Measurements from ENCODE around the gene NRL. TPM values are rescaled to one million over a fixed set of nuclear protein-coding genes. Genes with fewer than 3 reads are reported as not detected.

NRL gene
- total and polyA plus RNA-seq, 2 experiments from 2014 or later, result 0.48 to 0.86 TPM

- Histone ChIP-seq H3K4me1 (ENCODE audit: insufficient read depth) (peaks cover 16% of the 10 kb centered on the region), H3K27me3 (replicated peaks; ENCODE audit: insufficient read depth) (no peaks in the 10 kb centered on the region), H3K79me2 (ENCODE audit: insufficient read depth) (peaks cover 42% of the 10 kb centered on the region), H3K36me3 (ENCODE audit: low read depth) (peaks cover 25% of the 10 kb centered on the region), H3F3A (ENCODE audit: insufficient read depth) (peaks cover 12% of the 10 kb centered on the region), H4K20me1 (ENCODE audit: insufficient read depth) (no peaks in the 10 kb centered on the region), H3K27ac (no peak overlapping the region), H3K4me2 (ENCODE audit: unreplicated experiment) (no peak overlapping the region), H3K9me2 (ENCODE audit: insufficient read depth) (no peaks in the 10 kb centered on the region), H3K4me3 (no peak overlapping the region), H3K9me3 (ENCODE audit: low read depth) (no peaks in the 10 kb centered on the region), H2AFZ (no peak overlapping the region), H3K9ac (no peak overlapping the region)
- TF ChIP-seq EZH2 (IDR thresholded peaks at IDR 0.05; ENCODE audit: insufficient read depth, poor library complexity, severe bottlenecking), result no peak
- TF ChIP-seq EZH2phosphoT487 (IDR thresholded peaks at IDR 0.05; ENCODE audit: insufficient read depth, low read depth), result no peak
- in situ Hi-C loops (cut with MboI), result no loop called here
- 97 to 98% methylated on average over 9 of the region's 9 CpGs for WGBS, 2 experiments (ENCODE audit: low coverage in 1 of 2, low lambda C conversion rate in 2 of 2, missing lambda C conversion rate in 2 of 2)
- DNase-seq, result no peak
These were observed 35.3 kb upstream of the NRL start for GRCh38 chr14:24150061-24150460.

GRCh38 chr14:24149302-24149969 lies 34.7 kb upstream of the NRL start:
- H3K9ac ChIP-seq, result 0 out of 2 replicates have a peak overlapping the region, but pooled peaks have one; percentile 80
- no peak overlapping the region for H3K4me2 ChIP-seq (ENCODE audit: unreplicated experiment)
- H3K4me1 ChIP-seq (ENCODE audit: insufficient read depth), result peaks cover 18% of the 10 kb centered on the region
- H3K9me2 ChIP-seq (ENCODE audit: insufficient read depth), result no peaks in the 10 kb centered on the region
- H3K79me2 ChIP-seq (ENCODE audit: insufficient read depth), result peaks cover 48% of the 10 kb centered on the region
- in situ Hi-C loops (cut with MboI), result no loop called here
- no peak for TF ChIP-seq EZH2phosphoT487 (IDR thresholded peaks at IDR 0.05; ENCODE audit: insufficient read depth, low read depth)
- no peak for TF ChIP-seq EZH2 (IDR thresholded peaks at IDR 0.05; ENCODE audit: insufficient read depth, poor library complexity, severe bottlenecking)
- no peaks in the 10 kb centered on the region for H4K20me1 ChIP-seq (ENCODE audit: insufficient read depth)
- WGBS, 2 experiments (ENCODE audit: low coverage in 1 of 2, low lambda C conversion rate in 2 of 2, missing lambda C conversion rate in 2 of 2), result 94 to 100% methylated on average over 3 of the region's 3 CpGs
- H3F3A ChIP-seq (ENCODE audit: insufficient read depth), result peaks cover 17% of the 10 kb centered on the region
- H3K27ac ChIP-seq, result no peak overlapping the region
- no peak for DNase-seq
- H3K9me3 ChIP-seq (ENCODE audit: low read depth), result no peaks in the 10 kb centered on the region
- H3K27me3 ChIP-seq (replicated peaks; ENCODE audit: insufficient read depth), result no peaks in the 10 kb centered on the region
- H3K36me3 ChIP-seq (ENCODE audit: low read depth), result peaks cover 19% of the 10 kb centered on the region
- H3K4me3 ChIP-seq, result no peak overlapping the region
- H2AFZ ChIP-seq, result no peak overlapping the region

GRCh38 chr14:24147761-24148428 lies 33.1 kb upstream of the NRL start:
- peak overlapping the region; percentile 80 for H3K9ac ChIP-seq
- peaks cover 31% of the 10 kb centered on the region for H3F3A ChIP-seq (ENCODE audit: insufficient read depth)
- peak overlapping the region; percentile 66 for H2AFZ ChIP-seq
- H3K79me2 ChIP-seq (ENCODE audit: insufficient read depth), result peaks cover 55% of the 10 kb centered on the region
- no peaks in the 10 kb centered on the region for H4K20me1 ChIP-seq (ENCODE audit: insufficient read depth)
- H3K9me3 ChIP-seq (ENCODE audit: low read depth), result no peaks in the 10 kb centered on the region
- H3K4me3 ChIP-seq, result peak overlapping the region; percentile 84
- no peaks in the 10 kb centered on the region for H3K9me2 ChIP-seq (ENCODE audit: insufficient read depth)
- peak overlapping the region; percentile 85 for H3K4me2 ChIP-seq (ENCODE audit: unreplicated experiment)
- no peak for TF ChIP-seq EZH2 (IDR thresholded peaks at IDR 0.05; ENCODE audit: insufficient read depth, poor library complexity, severe bottlenecking)
- no peak for TF ChIP-seq EZH2phosphoT487 (IDR thresholded peaks at IDR 0.05; ENCODE audit: insufficient read depth, low read depth)
- H3K27ac ChIP-seq, result peak overlapping the region; percentile 10
- peaks cover 31% of the 10 kb centered on the region for H3K4me1 ChIP-seq (ENCODE audit: insufficient read depth)
- 5 to 6% methylated on average over 29 of the region's 29 CpGs for WGBS, 2 experiments (ENCODE audit: low coverage in 1 of 2, low lambda C conversion rate in 2 of 2, missing lambda C conversion rate in 2 of 2)
- H3K36me3 ChIP-seq (ENCODE audit: low read depth), result peaks cover 14% of the 10 kb centered on the region
- DNase-seq, result peak; percentile 36
- H3K27me3 ChIP-seq (replicated peaks; ENCODE audit: insufficient read depth), result no peaks in the 10 kb centered on the region
- in situ Hi-C loops (cut with MboI), result no loop called here

- 0 to 2% methylated on average over 34 to 39 of the region's 57 CpGs for WGBS, 2 experiments (ENCODE audit: low coverage in 1 of 2, low lambda C conversion rate in 2 of 2, missing lambda C conversion rate in 2 of 2)
- Histone ChIP-seq H3K4me2 (ENCODE audit: unreplicated experiment) (peak within 1 kb of the TSS; percentile 85), H3K79me2 (ENCODE audit: insufficient read depth) (peaks cover 55% of the 10 kb centered on the region), H3K9me3 (ENCODE audit: low read depth) (no peaks in the 10 kb centered on the region), H3K27me3 (replicated peaks; ENCODE audit: insufficient read depth) (no peaks in the 10 kb centered on the region), H3K4me1 (ENCODE audit: insufficient read depth) (peaks cover 32% of the 10 kb centered on the region), H2AFZ (peak within 1 kb of the TSS; percentile 66), H3F3A (ENCODE audit: insufficient read depth) (peaks cover 37% of the 10 kb centered on the region), H3K9me2 (ENCODE audit: insufficient read depth) (no peaks in the 10 kb centered on the region), H3K4me3 (peak within 1 kb of the TSS; percentile 84), H3K27ac (peak within 1 kb of the TSS; percentile 79), H3K9ac (peak within 1 kb of the TSS; percentile 80), H4K20me1 (ENCODE audit: insufficient read depth) (no peaks in the 10 kb centered on the region), H3K36me3 (ENCODE audit: low read depth) (peaks cover 8% of the 10 kb centered on the region; the same call in 1 of the 2 replicates)
- no peak for TF ChIP-seq EZH2 (IDR thresholded peaks at IDR 0.05; ENCODE audit: insufficient read depth, poor library complexity, severe bottlenecking)
- no peak for TF ChIP-seq EZH2phosphoT487 (IDR thresholded peaks at IDR 0.05; ENCODE audit: insufficient read depth, low read depth)
- DNase-seq, result peak; percentile 99
- in situ Hi-C loops (cut with MboI), result no loop called here
These were observed 32.4 kb upstream of the NRL start, which contains the start of gene RNF31 for GRCh38 chr14:24146978-24147760. Gene RNF31 (plus strand): TSS chr14:24147498. CDS start chr14:24147699, 201 bp downstream.
